HG03378 (cell line): Measurements from ENCODE around the gene ZNF606.
"Not testable (repeated sequence)": the region's sequence is repeated elsewhere in the genome, so short reads cannot be mapped to it uniquely, and the experiment has no call there.

Experiments
- ATAC-seq: cut with Tn5 transposase; IDR thresholded peaks from one replicate; pipeline ENCODE4 v1.9.1; 2021; ENCODE audit warnings: mild to moderate bottlenecking, moderate library complexity; ENCODE audit not compliant: unreplicated experiment

The ZNF606 gene

DNA sequence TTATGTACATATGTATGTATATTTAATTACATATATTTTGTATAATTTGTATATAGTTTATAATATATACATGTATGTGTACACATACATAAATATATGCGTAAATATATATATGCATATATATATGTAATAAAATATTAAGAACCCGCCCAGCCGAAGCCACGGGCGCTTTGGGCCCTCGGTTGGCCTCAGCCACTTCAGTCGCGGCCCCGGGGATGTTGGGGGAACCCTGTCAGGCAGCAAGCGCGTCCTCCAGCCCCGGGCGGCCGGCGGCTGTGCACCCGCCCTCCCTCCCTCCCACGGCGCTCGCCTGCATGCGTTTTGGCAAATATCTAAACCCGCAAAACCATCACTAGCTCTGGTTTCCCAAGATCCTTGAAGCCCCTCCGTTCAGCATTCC lies 7.9 kb upstream of the ZNF606 start:
- ATAC-seq: no peak

DNA sequence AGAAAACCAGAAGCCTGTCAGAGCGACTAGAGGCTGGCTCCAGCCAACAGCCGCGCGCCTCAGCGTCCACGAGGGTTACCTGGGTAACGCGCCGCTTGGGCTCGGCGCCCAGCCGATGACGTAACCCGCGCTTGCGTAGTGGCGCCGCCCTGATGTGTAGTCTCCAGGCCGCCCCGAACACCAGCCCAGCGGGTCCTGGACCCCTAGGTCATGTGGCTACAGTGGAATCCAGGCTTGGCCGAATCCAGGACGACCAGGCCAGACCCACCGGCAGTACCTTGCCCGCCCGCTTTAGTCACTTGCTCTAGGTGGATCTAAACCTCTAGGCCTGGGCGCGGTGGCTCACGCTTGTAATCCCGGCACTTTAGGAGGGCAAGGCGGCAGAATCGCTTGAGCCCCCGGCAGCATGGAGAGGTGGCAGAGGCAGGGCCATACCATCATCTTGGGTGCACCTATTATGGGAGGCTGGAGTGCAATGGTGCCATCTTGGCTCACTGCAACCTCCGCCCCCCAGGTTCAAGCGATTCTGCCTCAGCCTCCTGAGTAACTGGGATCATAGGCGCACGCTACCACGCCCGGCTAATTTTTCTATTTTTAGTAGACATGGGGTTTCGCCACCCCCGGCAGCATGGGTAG lies 7.2 kb upstream of the ZNF606 start:
- peak; percentile 61 for ATAC-seq

DNA sequence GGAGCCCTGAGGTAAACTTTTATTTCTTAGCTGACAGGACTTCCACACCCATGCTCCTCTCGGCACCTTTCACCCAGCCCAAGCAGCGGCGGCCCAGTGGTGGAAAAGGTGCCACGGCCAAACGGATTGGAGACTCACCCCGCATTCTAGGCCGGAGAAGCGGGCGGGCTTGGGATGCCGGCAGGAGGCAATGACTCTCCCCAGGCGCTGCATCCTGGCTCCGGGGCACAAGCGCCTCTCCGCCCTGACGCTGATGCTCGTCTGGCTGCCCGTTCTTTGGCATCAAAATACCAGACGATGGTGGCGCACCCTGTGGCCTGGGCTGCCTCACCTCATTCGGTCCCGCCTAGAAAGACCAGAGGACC lies 6.7 kb upstream of the ZNF606 start:
- ATAC-seq: no peak

DNA sequence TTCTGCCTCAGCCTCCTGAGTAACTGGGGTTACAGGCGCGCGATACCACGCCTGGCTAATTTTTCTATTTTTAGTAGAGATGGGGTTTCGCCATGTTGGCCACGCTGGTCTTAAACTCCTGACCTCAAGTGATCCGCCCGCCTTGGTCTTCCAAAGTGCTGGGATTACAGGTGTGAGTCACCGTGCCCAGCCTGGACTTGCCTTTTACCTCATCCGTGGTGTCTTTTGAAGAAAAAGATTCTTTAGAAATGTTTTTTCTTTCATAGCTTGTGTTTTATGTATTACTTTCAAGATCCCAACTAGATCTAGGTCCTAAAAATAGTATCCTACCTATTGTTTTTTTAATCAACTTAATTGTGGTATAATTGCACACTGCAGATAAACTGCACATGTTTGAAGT lies 6.3 kb upstream of the ZNF606 start:
- not testable (repeated sequence) for ATAC-seq

DNA sequence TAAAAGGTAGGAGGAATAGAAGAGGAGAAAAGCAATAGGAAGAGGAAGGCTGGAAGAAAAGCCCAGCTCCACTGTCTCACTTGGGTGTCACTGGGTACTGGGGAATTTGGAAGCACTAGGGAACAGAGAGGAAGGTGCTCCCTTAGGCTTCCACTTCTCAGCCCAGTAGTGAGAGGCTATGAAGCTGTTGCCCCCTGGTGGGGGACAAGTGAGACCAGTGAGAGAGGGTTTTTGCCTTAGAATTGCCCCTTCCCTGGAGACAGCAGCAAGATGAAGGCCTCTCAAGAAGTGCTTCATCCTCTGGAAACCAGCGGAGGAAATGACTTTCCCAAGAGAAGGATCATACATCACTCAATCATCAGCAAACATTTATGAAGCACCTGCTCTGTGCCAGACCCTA lies 4.7 kb upstream of the ZNF606 start:
- no peak for ATAC-seq

DNA sequence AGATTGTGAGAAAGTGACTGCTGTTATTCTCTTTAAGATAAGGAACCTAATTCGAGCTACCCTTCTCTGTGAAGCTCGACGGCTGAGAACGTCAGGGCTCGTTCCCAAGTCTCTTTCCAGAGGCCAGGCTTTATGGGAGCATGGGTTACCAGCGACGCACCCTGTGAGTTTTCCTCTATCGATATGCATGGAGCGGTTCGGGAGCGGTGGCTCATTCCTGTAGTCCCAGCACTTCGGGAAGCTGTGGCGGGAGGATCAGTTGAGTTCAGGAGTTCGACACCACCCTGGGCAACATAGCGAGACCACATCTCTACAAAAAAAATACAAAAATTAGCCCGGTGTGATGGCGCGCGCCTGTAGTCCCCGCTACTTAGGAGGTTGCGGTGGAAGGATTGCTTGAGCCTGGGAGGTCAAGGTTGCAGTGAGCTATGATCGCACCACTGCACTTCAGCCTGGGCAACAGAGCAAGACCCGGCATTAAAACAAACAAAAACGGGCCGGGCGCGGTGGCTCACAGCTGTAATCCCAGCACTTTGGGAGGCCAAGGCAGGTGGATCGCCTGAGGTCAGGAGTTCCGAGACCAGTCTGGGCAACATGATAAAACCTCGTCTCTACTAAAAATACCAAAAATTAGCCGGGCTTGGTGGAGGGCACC lies 681 bp upstream of the ZNF606 start:
- ATAC-seq: no peak

DNA sequence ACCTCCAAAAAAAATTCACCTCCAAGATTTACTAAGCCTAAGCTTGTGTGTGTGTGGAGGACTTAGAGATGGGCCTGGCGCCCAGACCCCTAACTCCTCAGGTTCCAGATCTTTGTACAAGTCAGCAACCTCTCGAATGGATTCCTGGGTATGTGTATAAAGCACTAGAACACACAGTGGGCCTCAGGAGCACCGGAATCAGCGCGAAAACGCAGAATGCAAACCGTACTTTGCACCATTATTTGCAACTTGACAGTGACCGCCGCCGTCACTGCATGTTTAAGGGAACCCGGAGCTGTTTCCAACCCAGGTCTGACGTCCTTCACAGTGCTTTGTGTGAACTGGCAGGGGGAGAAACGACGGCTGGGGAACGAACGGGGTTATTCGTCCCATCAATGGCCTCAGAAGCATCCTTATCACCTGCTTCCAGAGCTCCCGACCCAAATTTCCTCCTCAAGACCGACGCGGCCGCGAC lies 688 bp downstream of the ZNF606 start:
- ATAC-seq: no peak

DNA sequence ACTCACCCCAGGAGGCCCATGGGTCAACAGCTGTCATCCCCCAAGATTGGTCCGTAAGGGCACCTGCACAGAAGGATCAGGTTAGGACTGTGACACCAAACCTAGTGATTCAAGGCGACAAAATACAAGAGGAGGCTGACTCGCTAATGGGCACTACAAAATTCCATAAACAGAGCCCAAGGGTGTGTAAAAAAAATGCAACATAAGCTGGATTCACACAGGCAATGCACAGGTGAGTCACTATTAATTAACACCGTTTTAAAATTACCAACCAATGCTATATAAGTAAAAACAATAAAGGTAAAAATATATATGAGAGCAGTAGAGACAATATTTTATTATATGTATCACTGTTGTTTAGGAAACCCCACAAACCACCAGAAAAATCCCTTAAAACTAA lies 1.9 kb downstream of the ZNF606 start:
- ATAC-seq: no peak

DNA sequence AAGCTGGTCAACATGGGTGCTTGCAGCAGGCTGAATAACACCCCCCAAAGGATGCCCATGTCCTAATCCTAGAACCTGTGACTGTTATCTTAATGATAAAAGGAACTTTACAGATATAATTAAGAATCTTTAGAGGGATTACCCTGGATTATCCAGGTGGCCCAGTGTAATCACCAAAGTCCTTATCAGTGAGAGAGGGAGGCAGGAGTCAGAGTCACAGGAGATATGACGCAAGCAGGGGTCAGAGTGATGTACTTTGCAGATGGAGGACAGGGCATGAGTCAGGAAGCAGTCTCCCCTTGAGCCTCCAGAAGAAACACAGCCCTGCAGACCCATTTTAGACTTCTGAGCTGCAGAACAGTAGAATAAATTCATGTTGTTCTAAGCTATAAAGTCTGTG lies 9.8 kb downstream of the ZNF606 start:
- no peak for ATAC-seq

DNA sequence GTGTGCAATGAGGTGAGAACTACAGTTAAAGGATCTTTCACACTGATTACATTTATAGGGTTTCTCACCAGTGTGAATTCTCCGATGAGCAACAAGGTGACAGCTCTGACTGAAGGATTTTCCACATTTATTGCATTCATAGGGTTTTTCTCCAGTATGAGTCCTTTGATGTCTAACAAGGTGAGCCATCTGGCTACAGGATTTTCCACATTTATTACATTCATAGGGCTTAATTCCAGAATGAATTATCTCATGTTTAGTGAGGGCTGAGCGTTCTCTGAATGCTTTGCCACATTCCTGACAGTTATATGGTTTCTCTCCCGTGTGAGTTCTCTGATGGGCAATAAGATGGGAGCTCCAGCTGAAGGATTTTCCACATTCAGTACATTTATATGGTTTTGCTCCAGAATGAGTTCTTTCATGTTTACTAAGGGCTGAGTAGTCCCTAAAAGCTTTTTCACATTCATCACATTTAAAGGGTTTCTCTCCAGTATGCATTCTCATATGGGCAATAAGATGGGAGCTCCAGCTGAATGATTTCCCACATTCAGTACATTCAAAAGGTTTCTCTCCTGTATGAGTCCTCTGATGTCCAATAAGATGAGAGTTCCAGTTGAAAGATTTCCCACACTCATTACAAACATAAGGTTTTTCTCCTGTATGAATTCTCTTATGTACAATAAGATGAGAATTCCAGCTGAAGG lies 23.9 kb downstream of the ZNF606 start:
- no peak for ATAC-seq

DNA sequence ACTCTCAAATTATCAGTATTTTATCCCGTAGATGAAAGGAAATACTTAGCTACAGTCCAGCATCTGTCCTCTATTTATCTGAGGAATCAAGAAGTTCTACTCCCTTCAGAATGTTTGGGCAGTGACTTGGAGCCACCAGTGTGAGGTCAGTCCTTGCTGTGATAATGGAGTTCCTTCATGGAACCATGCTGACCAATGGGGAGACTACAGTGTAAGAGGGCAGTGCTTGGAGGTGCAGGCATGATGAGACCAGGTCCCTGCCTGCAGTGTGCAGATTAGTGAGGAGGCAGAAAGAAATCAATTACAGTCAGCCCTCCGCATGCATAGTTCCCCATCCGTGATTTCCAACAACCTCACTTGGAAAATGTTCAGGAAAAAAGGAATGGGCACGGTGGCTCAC lies 28.2 kb downstream of the ZNF606 start, which contains the start of gene C19orf18:
Gene C19orf18, minus strand, starts transcription at position 101 of the 400 bp plus-strand sequence. CDS start 102 bp downstream, outside the sequence.
- no peak for ATAC-seq

DNA sequence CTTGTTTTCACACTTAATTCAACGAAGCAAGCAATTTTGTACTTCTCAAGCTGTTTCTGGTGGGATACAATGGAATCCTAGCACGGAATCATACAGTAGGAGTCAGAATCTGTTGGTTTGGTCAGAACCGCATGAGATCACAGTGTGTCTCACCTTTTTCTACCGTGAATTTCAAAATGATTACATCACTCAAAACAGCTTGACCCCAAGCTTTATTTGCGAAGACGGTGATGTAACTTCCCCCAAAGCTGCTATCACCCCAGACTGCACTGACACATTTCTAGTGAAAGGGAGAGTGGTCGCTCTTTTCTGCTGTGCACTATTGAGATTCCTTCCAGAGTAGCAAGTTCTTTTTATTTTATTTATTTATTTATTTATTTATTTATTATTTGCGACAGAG lies 37.9 kb downstream of the ZNF606 start:
- ATAC-seq: no peak

DNA sequence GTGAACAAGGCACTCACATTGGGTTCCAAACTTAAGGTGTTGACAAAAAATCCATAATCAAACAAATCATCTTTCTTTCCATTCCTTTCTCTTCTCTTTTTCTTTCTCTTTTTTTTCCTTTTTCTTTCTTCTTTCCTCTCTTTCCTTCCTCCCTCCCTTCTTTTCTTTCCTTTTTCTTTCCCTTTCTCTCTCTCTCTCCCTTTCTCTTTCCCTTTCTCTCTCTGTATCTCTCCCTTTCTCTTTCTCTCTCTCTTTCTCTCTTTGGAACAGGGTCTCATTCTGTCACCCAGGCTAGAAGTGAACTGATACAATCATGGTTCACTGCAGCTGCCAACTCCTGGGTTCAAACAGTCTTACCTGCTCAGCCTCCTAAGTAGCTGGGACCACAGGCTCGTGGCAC lies 40.8 kb downstream of the ZNF606 start:
- ATAC-seq: no peak

DNA sequence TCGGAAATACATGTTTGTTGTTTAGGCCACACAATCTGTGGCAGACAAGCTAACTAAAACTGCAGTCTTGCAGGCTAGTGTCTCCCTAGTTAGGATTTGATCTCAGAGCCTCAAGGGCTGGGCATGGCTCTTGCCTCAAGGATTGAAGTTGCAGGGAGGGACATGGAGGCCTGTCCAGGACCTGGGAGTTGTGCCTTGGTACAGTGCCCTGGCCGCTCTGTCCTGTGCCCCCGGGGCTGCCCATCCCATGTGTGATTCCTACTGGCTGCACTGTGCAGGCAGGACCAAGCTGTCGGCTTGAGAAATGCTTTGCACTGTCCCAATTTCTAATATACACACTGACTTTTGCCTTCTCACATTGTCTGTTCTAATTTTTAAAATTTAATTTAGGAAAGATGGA lies 47.6 kb downstream of the ZNF606 start:
- ATAC-seq: no peak

DNA sequence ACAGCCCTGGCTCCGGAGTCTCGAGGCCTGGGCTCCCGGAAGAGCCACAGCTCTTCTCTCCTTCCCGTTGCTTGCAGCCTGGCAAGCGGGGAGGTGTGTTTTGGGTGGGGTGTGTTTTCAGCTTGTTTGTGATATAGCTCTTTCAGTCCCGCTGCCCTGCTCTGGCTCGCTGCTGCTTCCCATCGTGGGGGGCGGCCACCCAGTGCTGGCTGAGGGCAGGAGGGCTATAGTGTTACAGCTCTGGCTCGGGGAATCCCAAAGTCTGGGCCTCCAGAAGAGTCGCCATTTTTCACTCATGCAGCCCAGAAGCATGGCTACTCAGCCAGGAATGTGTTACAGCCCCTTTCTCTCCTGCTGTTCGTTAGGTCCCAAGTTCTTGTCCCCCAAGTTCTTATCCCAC lies 52.9 kb downstream of the ZNF606 start:
- no peak for ATAC-seq

DNA sequence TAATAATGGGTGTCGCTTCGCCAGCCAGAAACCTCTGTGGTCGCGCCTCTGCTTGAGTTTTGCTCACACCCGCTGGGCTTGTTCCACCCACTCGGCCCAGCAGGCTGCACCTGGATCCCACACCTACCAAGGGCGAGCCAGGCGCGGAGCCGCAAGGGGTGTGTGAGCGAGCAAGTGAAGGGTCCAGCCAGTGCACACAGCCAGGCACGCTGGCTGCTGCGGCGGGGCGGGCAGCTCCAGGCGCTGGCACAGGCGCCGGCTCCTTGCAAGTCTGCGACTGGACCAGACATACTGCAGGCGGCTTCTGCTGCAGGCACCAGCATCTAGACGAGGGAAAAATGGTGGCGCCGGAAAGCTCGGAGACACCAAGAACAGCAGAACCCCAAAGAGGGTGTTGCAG lies 53.3 kb downstream of the ZNF606 start:
- no peak for ATAC-seq

DNA sequence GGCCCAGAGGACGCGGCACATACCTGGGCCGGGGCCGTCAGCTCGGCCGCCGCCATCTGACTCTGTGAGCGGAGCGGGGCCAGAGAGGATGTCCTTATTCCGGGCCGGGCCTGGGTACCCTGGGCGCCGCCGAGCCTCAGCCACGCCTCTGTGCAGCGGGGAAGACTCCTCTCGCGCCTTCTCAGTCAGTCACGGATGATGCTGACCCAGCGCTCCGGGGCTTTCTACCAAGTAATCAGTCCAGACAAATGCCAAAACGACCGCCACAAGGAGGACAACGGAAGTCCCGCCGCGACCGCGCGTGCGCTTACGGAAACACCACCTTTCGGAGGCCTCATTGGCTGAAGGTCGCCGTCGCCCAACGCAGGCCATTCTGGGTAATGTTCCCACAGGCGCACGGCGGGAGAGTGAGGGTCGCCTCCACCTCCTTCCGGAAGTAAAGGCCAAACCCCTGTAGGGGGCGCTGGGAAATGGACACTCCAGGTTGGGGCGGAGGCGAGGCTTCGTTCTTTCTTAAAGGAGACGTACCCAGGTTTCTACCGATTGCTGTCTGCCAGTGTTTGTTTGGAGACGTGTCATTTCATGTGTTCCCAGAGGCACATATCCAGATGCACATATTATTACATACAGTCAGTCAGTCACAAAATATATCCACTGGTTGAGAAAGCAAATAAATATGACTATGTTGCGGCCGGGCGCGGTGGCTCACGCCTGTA lies 55.0 kb downstream of the ZNF606 start, which contains the start of gene ZNF256:
Gene ZNF256, minus strand, starts transcription at position 288 of the 716 bp plus-strand sequence. Its CDS starts 232 bp downstream, at position 56.
- ATAC-seq: peak; percentile 77

DNA sequence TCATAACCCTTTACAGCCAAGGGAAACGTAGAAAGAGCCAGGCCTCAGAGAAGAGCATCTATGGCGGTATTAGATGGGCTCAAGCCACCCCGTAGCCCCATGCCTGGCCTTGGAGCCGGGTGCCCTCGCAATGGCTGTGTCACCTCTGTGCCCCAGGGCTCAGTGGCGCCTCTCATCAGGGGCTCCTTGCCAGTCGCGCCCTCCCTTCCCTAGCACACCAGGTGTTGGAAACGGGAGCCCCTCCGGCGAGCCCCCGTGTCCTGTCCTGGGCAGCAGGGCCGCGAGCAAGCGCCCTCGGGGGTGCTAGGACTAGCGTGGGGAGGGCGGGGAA lies 55.6 kb downstream of the ZNF606 start:
- peak; percentile 14 for ATAC-seq

DNA sequence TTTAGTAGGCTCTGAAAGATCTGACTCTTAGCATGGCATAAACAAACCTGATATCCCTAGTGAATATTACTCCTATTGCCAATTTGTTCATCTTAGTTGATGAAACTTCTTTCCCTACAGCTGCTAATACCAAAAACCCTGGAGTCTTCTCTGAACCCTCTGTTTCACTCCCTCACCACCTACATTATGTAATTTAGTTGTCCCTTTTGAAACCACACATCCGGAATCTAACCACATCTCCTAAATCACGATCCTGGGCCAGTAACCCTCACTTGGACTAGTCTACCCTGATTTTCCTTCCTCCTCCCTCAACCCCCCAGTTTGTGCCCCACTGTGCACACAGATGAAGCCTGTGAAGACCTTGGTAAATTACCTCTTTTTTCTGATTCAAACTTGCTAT lies 56.3 kb downstream of the ZNF606 start:
- no peak for ATAC-seq

DNA sequence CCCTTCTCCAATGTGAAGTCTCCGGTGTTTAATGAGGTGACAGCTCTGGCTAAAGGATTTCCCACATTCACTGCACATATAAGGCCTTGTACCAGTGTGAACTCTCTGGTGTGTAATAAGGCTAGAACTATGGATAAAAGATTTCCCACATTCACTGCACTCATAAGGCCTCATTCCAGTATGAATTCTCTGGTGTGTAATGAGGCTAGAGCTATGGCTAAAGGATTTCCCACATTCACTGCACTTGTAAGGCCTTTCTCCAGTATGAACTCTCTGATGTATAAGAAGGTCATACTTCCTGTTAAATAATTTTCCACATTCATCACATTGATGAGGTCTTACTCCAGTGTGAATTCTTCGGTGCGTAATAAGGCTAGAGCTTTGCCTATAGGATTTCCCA lies 61.0 kb downstream of the ZNF606 start:
- ATAC-seq: no peak

DNA sequence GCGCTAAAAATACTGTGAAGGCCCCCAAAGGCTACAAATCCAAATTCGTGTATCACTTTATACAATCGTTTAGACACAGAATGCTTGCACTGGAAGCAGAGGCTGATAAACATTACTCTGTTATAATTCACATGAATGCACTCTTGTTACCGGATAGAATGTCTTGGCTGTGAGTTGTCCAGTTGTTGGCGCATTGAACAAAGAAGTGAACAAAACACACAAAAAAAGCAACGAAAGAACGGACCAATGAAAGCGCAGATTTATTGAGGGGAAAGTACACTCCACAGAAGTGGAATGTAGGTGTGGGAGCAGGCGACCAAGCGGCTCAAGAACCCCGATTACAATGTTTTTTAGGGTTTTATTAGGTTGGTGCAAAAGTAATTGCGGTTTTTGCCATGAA lies 66.9 kb downstream of the ZNF606 start:
- ATAC-seq: no peak
